GM18951 (cell line): ENCODE measurements around the gene MKNK2.

Experiments
- POLR2A ChIP-seq: IDR thresholded peaks from 4 replicates; pipeline ENCODE4 v1.6.1; 2011; ENCODE audit warnings: mild to moderate bottlenecking; ENCODE audit not compliant: insufficient read length, insufficient read depth; ENCODE audit errors: extremely low read depth
- in situ Hi-C: fragments of 300-500 bp; cut with MboI; formaldehyde crosslinking; loops from one replicate; pipeline ENCODE4 v1.12.0; 2022; ENCODE audit warnings: low sequenced_read_pairs, mixed read lengths, inconsistent platforms; ENCODE audit not compliant: unreplicated experiment

The MKNK2 gene

GRCh38 chr19:2022289-2022688, 28.8 kb downstream of the MKNK2 start:
- in situ Hi-C loops, result no loop called here
- TF ChIP-seq POLR2A, result no peak

GRCh38 chr19:2021453-2022140, 29.4 kb downstream of the MKNK2 start:
- in situ Hi-C loops, result no loop called here

GRCh38 chr19:2018752-2019151, 32.3 kb downstream of the MKNK2 start:
- no peak for TF ChIP-seq POLR2A
- in situ Hi-C loops, result no loop called here

More at GRCh38 chr19:2021453-2022140, 29.4 kb downstream of the MKNK2 start:
- no peak for TF ChIP-seq POLR2A

GRCh38 chr19:2016041-2016807, 34.8 kb downstream of the MKNK2 start:
- TF ChIP-seq POLR2A, result no peak
- in situ Hi-C loops, result no loop called here

GRCh38 chr19:2015608-2015950, 35.5 kb downstream of the MKNK2 start, which contains the start of gene BTBD2:
Gene BTBD2, minus strand, starts transcription at chr19:2015714. Its CDS starts 11 bp downstream, at chr19:2015703.
- in situ Hi-C loops, result no loop called here
- peak; percentile 48 for TF ChIP-seq POLR2A

GRCh38 chr19:2014731-2015607, 36.1 kb downstream of the MKNK2 start:
- in situ Hi-C loops, result no loop called here
- TF ChIP-seq POLR2A, result peak; percentile 4

DNA sequence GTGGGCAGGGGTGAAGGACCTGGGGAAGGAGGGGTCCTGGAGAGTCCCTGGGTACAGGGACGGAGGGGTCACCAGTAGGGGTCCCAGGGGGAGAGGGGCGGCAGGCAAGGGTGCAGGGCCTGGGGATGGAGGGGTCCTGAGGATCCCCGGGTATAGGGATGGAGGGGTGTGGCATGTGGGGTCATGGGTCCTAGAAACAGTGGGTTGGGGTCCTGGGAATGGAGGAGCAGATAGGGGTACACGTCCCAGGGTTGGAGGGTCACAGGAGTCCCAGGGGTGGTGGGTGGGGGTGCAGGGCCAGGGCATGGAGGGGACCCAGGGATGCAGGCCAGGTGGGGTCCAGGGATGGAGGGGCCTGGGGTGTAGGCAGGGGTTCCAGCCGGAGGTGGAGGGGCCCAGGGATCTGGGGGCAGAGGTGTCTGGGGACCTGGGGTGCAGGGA, 36.9 kb downstream of the MKNK2 start:
- no peak for TF ChIP-seq POLR2A
- in situ Hi-C loops, result no loop called here

GRCh38 chr19:2013683-2013961, 37.4 kb downstream of the MKNK2 start:
- no peak for TF ChIP-seq POLR2A

DNA sequence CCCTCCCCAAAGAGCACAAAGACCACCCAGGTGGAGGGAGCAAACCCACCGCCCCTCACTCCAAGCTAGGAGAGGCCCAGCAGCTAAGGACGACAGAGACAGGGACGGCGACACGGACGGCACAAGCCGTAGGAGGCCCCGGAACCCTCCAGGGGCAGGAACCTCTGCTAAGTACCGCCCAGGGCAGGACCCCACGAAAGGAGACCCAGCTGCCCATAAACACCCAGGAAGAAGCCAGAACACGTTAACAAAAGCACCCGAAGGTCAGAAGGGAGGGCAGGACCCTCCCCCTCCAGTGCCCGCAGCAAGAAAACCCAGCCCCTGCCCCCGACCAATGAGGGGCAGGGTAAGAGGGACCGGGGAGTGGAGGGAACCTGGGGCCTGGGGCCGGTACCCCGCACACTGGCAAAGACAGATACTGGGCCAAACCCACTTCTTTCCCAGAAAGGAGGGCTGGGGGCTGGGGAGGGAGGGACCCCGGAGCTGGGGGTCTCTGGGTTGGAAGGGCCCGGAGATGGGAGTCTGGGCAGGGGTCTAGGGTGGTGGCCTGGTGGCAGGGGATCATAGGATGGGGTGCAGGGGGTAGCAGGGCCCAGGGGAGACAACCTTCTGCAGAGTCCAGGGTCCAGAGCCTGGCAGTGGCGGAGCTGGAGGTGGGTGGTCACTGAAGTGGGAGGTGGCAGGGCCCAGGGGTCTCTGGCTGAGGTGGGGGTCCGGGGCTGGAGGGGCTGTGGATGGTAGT, 37.9 kb downstream of the MKNK2 start:
- no peak for TF ChIP-seq POLR2A
- in situ Hi-C loops, result no loop called here

More at GRCh38 chr19:2013683-2013961, 37.4 kb downstream of the MKNK2 start:
- in situ Hi-C loops, result no loop called here

DNA sequence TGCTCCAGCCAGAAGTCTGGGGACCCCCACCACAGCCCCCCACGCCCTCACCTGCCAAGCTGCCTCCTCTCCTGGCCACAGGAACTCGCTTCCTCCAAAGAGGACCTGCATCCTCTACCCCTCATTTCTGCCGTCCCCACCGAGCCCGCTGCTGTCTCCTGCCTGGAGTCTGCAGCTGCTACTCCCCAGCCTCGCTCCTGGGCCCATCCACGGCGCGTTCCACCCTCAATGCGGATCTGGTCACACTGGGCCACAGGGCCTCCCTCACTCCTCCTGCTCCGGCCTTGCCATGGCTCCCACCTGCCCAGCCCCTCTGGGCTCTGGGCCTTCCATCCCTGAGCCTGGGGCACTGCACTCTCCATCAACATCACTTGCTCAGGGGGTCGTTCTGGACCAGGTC, 39.9 kb downstream of the MKNK2 start:
- in situ Hi-C loops, result no loop called here
- TF ChIP-seq POLR2A, result no peak

GRCh38 chr19:2010135-2010668, 40.8 kb downstream of the MKNK2 start:
- TF ChIP-seq POLR2A, result no peak
- in situ Hi-C loops, result no loop called here

GRCh38 chr19:2003874-2004273, 47.2 kb downstream of the MKNK2 start:
- no peak for TF ChIP-seq POLR2A
- in situ Hi-C loops, result no loop called here
